T-helper 1 cell treated with Interleukin-12 subunit alpha and Interleukin-12 subunit beta and Interleukin-4 antibody, amounts not matched to agents 30 ng/mL and 1 ng/mL, for 36 hours (primary cell): Measurements from ENCODE around the gene NT5DC4. TPM values are rescaled to one million over a fixed set of nuclear protein-coding genes. Genes with fewer than 3 reads are reported as not detected.

Source experiments
- intact Hi-C: fragments of 100-400 bp; cut with micrococcal nuclease; formaldehyde crosslinking; loops from one replicate; pipeline ENCODE4 v1.15.1; 2024
- total RNA-seq: library from RNA; stranded (reverse); gene quantifications from 2 replicates; pipeline ENCODE4 v1.2.3, GENCODE V29; 2022

Gene NT5DC4
- 0.17 TPM in 1 of 2 replicates, not detected in the other for total RNA-seq

GRCh38 chr2:112720785-112721184 lies at the start of gene NT5DC4:
TSS of gene NT5DC4 (plus strand) at chr2:112721020. CDS start at chr2:112721080, 60 bp downstream.
- intact Hi-C loops, result no loop called here

- intact Hi-C loops, result no loop called here
Observed at GRCh38 chr2:112671801-112672200, 49.0 kb upstream of the NT5DC4 start.

- intact Hi-C loops, result no loop called here
Observed at GRCh38 chr2:112673008-112673407, 47.8 kb upstream of the NT5DC4 start.

- intact Hi-C loops, result no loop called here
Observed at GRCh38 chr2:112674229-112674628, 46.6 kb upstream of the NT5DC4 start.

- intact Hi-C loops, result no loop called here
Observed at GRCh38 chr2:112679484-112679883, 41.3 kb upstream of the NT5DC4 start.

- intact Hi-C loops, result no loop called here
Observed at GRCh38 chr2:112680666-112681101, 40.1 kb upstream of the NT5DC4 start.

- intact Hi-C loops, result no loop called here
Observed at GRCh38 chr2:112682101-112682500, 38.7 kb upstream of the NT5DC4 start.

- intact Hi-C loops, result no loop called here
Observed at GRCh38 chr2:112683550-112684414, 37.0 kb upstream of the NT5DC4 start.

- intact Hi-C loops, result no loop called here
Observed at GRCh38 chr2:112684415-112684775, 36.4 kb upstream of the NT5DC4 start.

GRCh38 chr2:112685271-112685884 lies 35.4 kb upstream of the NT5DC4 start:
- intact Hi-C loops, result no loop called here

- intact Hi-C loops, result no loop called here
Observed at GRCh38 chr2:112686348-112687217, 34.2 kb upstream of the NT5DC4 start.

GRCh38 chr2:112687522-112687921 lies 33.3 kb upstream of the NT5DC4 start:
- intact Hi-C loops, result no loop called here

GRCh38 chr2:112688086-112688880 lies 32.5 kb upstream of the NT5DC4 start:
- intact Hi-C loops, result no loop called here

GRCh38 chr2:112690853-112691401 lies 29.9 kb upstream of the NT5DC4 start:
- intact Hi-C loops, result loop anchor here (1.0 kb wide), 4 partner anchors 9 to 107 kb away; partner anchors contain the start of gene CHCHD5

- intact Hi-C loops, result loop anchor here (1.0 kb wide), 8 partner anchors 8 to 108 kb away; partner anchors contain the start of genes CHCHD5 and SLC20A1
Observed at GRCh38 chr2:112691881-112692281, 28.9 kb upstream of the NT5DC4 start.

GRCh38 chr2:112692495-112692911 lies 28.3 kb upstream of the NT5DC4 start:
- intact Hi-C loops, result loop anchor here (1.0 kb wide), 4 partner anchors 14 to 61 kb away; partner anchors contain the start of gene SLC20A1

- intact Hi-C loops, result loop anchor here (1.0 kb wide), 4 partner anchors 13 to 62 kb away; partner anchors contain the start of gene SLC20A1
Observed at GRCh38 chr2:112692918-112693317, 27.9 kb upstream of the NT5DC4 start.

GRCh38 chr2:112693596-112693995 lies 27.2 kb upstream of the NT5DC4 start:
- intact Hi-C loops, result no loop called here

- intact Hi-C loops, result no loop called here
Observed at GRCh38 chr2:112694182-112694581, 26.6 kb upstream of the NT5DC4 start.

GRCh38 chr2:112698834-112699515 lies 21.8 kb upstream of the NT5DC4 start:
- intact Hi-C loops, result no loop called here
